Stimulated activated CD8-positive, alpha-beta memory T cell treated with anti-CD3 and anti-CD28 coated beads, Interleukin-2, amount 100 ng/mL, for 1 hour (primary cell): ENCODE measurements around the gene ZBTB46.
"Not testable (repeated sequence)": the region's sequence is repeated elsewhere in the genome, so short reads cannot be mapped to it uniquely, and the experiment has no call there.

Experiments
- DNase-seq, 2 donors: peaks; one replicate each; pipeline ENCODE4 v3.0.0-alpha.2; 2020; ENCODE audit warnings: low read depth in 2 of 2

Gene ZBTB46, protein sequence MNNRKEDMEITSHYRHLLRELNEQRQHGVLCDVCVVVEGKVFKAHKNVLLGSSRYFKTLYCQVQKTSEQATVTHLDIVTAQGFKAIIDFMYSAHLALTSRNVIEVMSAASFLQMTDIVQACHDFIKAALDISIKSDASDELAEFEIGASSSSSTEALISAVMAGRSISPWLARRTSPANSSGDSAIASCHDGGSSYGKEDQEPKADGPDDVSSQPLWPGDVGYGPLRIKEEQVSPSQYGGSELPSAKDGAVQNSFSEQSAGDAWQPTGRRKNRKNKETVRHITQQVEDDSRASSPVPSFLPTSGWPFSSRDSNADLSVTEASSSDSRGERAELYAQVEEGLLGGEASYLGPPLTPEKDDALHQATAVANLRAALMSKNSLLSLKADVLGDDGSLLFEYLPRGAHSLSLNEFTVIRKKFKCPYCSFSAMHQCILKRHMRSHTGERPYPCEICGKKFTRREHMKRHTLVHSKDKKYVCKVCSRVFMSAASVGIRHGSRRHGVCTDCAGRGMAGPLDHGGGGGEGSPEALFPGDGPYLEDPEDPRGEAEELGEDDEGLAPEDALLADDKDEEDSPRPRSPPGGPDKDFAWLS

DNA sequence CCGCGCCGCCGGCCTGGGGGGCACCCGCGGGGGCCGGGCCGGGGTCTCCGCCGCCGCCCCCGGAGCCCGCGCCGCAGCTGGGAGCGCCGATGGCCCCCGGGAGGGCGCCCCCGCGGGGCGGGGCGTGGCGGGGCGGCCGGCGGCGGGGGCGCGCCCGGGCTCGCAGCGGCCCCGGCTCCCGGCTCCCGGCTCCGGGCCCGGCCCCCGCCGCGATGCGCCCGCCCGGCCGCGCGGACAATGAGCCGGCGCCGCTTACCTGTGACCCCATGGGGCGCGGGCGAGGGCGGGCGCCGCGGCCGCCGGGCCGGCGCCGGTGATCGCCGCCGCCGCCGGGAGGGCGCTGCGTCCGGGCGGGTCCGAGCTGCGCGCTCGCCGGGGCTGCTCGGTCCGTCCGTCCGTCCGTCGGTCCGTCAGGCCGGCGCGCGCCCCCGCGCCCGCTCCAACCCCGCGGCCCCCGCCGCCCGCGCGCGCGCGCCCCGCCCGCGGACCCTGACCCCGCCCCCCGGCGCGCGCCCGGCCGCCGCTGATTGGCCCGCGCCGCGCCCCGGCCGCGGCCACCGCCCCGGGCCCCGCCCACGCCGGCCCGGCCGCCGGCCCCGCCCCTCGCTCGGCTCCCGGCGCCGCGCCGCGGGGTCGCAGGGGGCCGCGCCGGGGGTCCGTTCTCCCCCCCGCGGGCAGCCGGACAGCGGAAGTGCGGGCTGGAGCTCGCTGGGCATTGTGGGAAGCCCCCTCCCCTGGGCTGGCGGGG, at the start of gene ZBTB46:
Gene ZBTB46, minus strand, starts transcription at position 424 of the 748 bp plus-strand sequence. CDS start 40,507 bp downstream, outside the sequence.
- no peak for DNase-seq

DNA sequence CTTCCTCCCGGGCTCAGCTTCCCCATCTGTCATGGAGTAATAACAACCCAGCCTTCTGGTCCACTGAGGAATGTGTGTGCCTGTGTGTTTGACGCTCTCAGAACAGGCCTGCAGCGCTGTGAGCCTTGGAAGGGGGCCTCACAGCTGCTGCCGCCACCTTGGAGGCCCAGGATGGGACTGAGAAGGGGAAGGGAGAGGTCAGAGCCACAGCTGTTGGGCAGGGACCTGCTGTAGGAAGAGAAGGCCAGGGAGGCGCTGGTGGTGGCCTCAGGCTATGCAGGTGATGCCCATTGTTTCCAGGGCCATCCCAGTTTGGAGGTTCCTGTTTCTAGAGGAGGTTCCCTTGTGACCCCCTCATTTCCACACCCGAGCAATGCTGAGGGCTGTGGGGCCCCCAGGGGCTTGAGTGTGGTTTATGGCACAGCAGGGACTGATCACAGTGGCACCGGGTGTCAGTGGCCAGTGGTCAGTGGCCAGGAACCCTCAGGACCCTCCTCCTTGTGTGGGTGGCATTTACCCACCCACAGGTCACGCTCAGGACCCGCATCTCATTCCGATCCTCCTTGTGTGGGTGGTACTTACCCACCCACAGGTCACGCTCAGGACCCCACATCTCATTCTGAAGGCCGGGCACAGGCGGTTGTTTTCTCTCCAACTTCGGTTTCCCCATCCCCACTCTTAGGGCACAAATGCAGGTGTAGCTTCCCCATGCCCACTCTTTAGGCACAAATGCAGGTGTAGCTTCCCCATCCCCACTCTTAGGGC, 48.0 kb upstream of the ZBTB46 start:
- no peak for DNase-seq

DNA sequence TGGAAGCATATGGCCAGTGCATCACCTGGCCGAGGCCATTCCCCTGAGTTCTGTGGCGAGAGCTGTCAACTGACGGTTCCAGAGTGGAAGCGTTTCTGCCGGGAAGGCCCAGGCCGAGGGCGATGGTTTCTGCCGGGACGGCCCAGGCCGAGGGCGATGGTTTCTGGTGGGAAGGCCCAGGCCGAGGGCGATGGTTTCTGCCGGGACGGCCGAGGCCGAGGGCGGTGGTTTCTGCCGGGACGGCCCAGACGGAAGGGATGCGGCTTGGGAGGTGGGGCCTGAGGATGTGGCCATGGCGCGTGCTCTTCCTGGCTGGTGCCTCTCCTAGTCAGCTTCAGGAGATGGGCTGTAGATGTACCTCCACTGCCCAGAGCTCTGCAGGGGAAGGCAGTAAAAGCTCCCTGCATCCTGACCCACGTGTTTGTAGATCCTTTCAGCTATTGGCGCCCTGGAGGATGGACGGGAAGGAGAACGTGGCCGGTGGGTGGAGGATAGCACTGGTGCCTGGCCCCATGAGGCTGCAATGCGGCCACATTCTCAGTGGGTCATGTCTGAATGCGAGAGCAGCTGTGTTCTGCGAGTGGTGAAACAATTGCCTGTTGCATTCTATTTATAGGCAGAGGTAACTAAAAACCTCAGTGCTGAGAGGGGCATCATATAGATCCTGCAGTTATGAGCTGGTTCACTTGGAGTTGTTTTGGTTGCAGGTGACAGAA, 46.8 kb upstream of the ZBTB46 start:
- no peak for DNase-seq

DNA sequence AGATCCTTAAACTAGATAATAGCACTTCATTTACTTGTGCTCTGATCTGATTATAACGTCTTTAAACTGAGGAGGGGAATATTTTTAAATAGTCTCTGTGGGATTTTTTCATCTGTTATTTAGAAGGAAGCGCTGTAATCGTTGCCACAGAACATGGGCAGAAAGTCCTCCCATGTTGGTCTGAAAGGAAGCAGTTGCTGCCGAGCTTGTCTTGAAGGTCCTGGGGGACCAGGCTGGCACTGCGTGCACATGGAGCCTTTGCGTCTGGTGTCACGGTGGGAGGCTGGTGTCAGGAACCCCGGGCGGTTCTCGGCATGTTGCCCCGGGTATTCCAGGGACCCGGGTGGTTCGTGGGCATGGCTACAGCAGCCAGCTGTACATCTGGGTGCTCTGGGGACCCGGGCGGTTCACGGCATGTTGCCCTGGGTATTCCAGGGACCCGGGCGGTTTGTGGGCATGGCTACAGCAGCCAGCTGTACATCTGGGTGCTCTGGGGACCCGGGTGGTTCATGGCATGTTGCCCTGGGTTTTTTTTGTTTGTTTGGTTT, 45.5 kb upstream of the ZBTB46 start:
- no peak for DNase-seq

DNA sequence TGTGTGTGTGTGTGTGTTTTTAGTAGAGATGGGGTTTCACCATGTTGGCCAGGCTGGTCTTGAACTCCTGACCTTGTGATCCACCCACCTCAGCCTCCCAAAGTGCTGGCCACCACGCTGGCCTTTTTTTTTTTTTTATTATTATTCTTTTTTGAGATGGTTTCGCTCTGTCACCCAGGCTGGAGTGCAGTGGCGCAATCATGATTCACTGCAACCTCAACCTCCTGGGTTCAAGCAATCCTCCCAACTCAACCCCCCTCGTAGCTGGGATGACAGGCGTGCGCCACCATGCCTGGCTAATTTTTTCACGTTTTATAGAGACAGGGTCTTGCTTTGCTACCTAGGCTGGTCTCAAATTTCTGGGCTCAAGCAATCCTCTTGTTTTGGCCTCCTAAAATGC, 43.2 kb upstream of the ZBTB46 start:
- DNase-seq, result not testable (repeated sequence)

DNA sequence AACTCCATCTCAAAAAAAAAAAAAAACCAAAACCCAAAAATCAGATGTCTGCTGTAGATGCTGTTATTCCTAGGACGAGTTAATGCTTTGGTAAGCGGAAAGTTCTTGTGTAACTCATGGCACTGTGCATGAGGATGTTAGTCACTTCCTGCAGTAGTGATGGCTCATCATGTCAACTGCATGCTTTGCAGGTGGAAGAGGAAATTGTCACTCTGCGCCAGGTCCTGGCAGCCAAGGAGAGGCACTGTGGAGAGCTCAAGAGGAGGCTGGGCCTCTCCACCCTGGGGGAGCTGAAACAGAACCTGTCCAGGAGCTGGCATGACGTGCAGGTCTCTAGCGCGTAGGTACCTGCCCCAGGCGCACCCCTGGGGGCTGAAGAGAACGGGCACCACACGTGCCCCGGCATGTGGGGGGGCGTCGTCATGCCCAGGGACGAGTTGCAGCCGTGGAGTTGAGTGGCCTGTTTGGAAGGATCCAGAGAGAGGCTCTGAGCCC, 42.5 kb upstream of the ZBTB46 start:
- DNase-seq, result no peak

DNA sequence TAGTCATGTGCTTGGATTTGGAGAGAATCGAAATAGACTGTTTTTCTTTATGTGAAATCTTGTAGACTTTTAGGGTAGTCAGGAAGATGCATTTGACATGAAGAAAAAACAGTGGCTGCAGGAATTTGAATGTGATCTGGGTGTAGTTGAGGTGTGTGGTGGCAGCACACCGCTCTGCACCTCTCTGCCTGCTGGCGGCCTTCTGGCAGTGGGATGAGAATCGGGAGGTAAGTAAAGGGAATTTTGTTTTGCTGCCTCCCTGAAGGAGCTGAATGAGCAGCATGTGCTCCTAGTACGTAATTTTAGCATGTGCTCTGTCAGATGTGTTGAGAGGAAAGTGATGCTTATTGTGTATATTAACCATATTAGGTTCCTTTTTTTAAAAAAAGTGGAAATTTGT, 37.2 kb upstream of the ZBTB46 start:
- no peak for DNase-seq

DNA sequence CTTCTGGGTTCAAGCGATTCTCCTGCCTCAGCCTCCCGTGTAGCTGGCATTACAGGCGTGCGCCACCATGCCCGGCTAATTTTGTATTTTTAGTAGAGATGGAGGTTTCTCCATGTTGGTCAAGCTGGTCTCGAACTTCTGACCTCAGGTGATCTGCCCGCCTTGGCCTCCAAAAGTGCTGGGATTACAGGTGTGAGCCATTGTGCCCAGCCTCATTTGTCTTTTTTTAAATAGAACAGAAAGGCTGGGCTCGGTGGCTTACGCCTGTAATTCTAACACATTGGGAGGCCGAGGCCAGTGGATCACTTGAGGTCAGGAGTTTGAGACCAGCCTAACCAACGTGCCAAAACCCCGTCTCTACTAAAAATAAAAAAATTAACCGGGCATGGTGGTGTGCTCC, 36.0 kb upstream of the ZBTB46 start:
- DNase-seq, result not testable (repeated sequence)

DNA sequence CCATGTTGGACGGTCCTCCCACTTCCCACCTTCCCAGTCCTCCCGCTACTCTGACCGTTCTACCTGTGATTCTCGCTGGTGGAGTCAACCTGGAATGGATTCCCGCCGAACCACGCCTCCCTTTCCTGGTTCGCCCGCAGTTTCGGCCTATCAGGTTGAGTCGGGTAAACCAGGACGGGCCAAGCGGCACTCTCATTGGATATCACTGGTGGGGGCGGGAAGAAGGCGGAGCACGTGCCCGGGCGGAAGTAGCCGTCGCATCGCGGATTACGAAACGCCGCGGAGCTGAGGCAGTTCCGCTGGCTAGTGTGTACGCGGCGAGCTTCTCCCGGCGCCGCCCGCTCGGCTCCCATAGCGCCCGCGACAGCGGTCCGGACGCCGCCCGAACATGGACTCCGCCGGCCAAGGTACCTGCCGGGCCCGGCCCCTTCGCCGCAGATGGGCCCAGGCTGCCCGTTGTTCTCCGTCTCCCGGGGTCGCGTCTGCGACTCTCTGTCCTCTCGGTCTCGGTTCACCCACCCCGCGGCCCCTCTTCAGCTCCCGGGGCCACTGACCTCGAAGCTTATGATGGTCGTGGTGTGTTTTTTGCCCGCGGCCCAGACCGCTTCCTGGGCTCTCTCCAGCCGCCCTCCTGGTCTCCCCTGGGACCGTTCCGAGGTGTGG, 34.0 kb upstream of the ZBTB46 start, which contains the start of gene TPD52L2:
Gene TPD52L2, plus strand, starts transcription at position 293 of the 663 bp plus-strand sequence. Its CDS starts 96 bp downstream, at position 389.
- peak; percentile 93 to 96 for DNase-seq

DNA sequence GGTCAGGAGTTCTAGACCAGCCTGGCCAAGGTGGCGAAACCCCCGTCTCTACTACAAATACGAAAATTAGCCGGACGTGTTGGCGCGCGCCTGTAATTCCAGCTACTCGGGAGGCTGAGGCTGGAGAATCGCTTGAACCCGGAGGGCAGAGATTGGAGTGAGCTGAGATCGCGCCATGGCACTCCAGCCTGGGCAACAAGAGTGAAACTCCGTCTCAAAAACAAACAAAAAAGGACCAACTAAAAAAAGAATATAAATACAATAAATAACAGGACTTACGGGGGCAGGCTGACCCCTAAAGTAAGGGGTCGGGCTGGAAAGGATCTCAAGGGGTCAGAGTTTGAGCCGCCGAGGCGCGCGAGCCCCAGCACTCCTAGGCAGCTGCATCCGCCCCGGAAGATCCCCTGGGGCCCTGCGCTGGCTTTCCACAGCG, 33.5 kb upstream of the ZBTB46 start:
- DNase-seq, result no peak

DNA sequence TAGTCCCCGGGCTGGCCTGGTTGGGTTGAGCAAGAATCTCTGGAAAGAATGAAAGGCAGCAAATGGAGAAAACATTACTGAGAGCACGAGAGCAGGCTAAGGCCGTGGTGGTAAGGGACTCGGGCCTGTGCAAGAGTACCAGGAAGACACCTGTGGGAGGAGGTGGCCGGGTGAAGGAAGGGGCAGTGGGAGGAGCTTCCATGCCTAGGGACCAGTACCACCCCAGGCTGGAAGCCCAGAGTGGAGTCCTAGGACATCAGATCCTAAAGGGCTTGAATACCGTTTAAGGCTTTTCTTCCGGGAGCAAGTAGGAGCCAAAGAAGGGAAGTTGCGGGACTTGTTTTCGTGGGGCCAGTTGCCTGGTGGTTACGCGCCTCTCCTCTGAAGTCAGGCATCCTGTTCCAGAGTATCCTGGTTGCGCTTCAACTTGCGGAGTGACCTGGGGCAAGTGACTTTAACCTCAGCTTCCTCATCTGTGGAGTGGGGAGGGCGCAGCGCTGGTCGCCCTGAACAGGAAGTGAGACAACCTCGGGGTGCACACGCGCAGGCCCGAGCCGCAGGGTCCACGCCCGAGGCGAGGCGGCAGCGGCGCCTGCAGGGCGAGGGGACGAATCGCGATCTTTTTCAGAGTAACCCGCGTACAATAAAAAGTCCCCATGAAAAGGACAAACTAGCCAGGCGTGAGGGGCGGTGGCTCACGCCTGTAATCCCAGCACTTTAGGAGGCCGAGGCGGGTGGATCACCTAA, 32.9 kb upstream of the ZBTB46 start:
- peak; percentile 61 to 65 for DNase-seq

DNA sequence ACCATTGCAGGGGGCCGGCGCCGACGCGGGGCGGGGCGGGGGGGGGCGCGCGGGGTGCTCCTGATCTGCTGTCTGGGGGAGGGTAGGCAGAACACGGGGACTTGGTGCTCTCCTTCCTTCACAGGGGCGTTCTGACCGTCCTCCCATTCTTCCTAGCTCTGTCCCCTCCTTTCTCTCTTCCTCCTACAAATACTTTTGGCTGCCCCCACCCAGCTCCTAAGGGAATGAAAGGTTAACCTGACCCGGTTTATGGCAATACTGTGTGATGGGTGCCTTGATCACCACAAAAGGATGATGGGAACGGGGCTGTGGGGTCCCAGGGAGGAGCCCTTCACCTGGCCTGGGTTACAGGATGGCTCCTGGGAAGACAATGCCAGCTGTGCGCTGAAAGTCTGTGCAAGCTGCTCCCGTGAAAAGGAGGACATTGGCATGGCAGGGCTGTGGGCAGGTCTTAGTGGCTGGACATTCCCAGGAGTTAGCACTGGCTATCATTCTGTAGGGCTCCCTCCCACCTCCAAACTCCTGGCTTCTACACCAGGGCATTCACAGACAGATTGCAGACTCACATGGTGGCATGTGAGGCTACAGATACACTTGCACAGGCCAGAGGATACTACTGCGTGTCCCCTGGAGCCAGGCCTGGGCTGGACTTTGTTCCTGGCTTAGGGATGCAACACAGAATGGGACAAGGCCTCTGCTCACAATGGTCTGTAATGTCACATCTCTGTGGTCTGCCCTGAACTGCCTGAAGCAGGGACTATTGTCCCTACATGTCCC, 32.1 kb upstream of the ZBTB46 start:
- DNase-seq, result no peak

DNA sequence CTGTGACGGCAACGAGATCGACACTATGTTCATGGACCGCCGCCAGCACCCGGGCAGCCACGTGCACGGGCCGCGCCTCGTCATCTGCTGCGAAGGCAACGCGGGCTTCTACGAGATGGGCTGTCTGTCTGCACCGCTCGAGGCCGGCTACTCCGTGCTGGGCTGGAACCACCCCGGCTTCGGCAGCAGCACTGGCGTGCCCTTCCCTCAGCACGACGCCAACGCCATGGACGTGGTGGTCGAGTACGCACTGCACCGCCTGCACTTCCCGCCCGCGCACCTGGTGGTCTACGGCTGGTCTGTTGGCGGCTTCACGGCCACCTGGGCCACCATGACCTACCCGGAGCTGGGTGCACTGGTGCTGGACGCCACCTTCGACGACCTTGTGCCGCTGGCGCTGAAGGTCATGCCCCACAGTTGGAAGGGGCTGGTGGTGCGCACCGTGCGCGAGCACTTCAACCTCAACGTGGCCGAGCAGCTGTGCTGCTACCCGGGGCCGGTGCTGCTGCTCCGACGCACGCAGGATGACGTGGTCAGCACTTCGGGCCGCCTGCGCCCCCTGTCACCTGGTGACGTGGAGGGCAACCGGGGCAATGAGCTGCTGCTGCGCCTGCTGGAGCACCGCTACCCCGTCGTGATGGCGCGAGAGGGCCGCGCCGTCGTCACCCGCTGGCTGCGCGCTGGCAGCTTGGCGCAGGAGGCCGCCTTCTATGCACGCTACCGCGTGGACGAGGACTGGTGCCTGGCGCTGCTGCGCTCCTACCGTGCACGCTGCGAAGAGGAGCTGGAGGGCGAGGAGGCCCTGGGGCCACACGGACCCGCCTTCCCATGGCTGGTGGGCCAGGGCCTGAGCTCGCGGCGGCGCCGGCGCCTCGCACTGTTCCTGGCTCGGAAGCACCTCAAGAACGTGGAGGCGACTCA, 31.2 kb upstream of the ZBTB46 start:
- no peak for DNase-seq

DNA sequence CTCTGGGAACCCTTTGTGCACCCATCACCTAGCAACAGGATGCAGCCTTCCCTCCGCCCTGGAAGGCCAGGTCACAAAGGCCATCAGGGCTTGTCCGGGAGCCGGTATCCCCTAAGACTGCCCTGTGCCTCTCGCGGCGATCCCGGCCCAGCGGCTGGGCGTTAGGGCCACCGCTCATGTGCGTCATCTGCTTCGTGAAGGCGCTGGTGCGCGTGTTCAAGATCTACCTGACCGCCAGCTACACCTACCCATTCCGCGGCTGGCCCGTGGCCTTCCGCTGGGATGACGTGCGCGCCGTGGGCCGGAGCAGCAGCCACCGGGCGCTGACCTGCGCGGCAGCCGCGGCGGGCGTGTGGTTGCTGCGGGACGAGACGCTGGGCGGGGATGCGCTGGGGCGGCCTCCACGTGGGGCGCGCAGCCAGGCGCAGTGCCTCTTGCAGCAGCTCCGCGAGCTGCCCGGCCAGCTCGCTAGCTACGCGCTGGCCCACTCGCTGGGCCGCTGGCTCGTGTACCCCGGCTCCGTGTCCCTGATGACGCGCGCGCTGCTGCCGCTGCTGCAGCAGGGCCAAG, 30.4 kb upstream of the ZBTB46 start, which contains the start of gene ABHD16B:
Gene ABHD16B, plus strand, starts transcription at position 134 of the 570 bp plus-strand sequence. Its CDS starts 43 bp downstream, at position 177.
- DNase-seq, result no peak

DNA sequence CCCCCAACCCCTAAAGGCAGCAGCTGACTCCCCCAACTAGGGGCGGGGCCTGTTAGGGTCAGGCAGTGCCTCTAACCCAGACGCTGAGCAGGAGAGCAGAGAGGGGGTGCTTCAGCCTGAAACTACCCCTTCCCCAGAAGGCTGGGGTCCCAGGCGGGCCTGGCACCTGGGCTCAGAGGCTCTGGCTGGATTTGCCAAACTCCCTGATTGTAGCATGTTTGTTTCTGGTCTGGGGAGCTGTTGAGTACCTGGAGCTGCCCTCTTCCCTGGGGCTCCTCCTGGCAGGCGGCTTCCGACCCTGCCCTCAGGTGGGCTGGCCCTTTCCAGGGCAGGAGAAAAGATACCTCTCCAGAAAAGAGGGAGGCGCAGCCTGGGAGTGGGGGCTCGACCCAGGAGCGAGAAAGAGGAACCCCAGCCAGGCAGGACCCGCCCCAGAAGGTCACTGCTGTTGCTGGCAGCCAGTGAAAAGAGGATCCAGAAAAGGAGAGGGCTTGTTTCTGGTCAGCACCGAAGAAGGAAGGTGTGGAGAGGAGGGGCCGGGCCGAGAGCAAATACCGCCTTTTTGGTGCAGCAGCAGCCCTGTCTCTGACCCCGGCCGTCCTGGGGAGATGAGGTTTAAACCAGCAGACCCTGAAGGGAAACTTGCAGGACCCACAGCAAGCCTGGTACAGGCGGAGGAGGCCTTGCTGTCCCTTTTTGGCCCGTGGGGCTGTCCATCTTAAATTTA, 29.4 kb upstream of the ZBTB46 start:
- DNase-seq, result no peak

DNA sequence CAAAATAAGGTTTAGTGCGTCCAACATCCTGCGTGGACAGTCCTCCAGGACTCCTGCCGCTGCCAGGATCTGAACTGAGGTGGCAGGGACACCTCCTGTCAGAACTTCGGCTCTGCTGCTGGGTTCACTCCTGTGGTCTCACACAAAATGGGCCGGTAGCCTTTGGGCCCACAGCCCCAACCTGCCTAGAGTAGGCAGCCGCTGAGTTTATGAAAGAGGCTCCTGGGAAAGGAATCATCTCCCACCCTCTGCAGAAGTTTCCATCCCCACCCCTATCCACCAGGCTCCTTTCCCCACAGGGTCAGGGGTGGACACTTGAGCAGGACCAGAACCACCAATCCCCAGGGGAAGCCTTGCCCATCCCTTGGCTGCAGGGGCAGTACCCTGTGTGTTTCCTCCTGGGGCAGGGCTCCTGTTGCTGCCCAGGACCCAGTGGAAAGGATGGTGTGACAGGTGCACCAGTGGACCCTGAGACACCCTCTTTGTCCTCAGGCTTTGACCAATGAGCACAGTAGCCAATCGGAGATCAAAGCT, 28.2 kb upstream of the ZBTB46 start:
- no peak for DNase-seq
